ENCODE results near the gene ARID1B. TPM values are rescaled to one million over a fixed set of nuclear protein-coding genes. Genes with fewer than 3 reads are reported as not detected.

ARID1B gene
- total RNA-seq, 2 donors from 2014 or later, result 65.1 to 99.4 TPM

GRCh38 chr6:156844089-156844488 lies 66.9 kb downstream of the ARID1B start:
- Histone ChIP-seq H3K4me1 (replicated peaks) (peaks cover 6% of the 10 kb centered on the region), H3K27me3 (replicated peaks; ENCODE audit: insufficient read depth) (no peaks in the 10 kb centered on the region), H3K4me3 (no peak overlapping the region), H3K27ac (no peak overlapping the region), H3K36me3 (no peaks in the 10 kb centered on the region), H3K9me3 (no peaks in the 10 kb centered on the region)
- TF ChIP-seq POLR2AphosphoS5 (IDR thresholded peaks at IDR 0.05), result no peak
- no peak for TF ChIP-seq POLR2A (IDR thresholded peaks at IDR 0.05)
- TF ChIP-seq CTCF (IDR thresholded peaks at IDR 0.05), result no peak
- intact Hi-C loops (cut with DNase I), result no loop called here
- 57% methylated on average over 3 of the region's 3 CpGs for WGBS
- no peak for DNase-seq (ENCODE audit: low spot score)

GRCh38 chr6:156845454-156846155 lies 68.4 kb downstream of the ARID1B start:
- Histone ChIP-seq H3K27ac (no peak overlapping the region), H3K36me3 (no peaks in the 10 kb centered on the region), H3K4me3 (no peak overlapping the region), H3K4me1 (replicated peaks) (peaks cover 6% of the 10 kb centered on the region), H3K9me3 (no peaks in the 10 kb centered on the region), H3K27me3 (replicated peaks; ENCODE audit: insufficient read depth) (no peaks in the 10 kb centered on the region)
- intact Hi-C loops (cut with DNase I), result no loop called here
- no peak for DNase-seq (ENCODE audit: low spot score)
- TF ChIP-seq POLR2AphosphoS5 (IDR thresholded peaks at IDR 0.05) (no peak), CTCF (IDR thresholded peaks at IDR 0.05) (no peak)
- 92% methylated on average over 6 of the region's 6 CpGs for WGBS

GRCh38 chr6:156846845-156847599 lies 69.8 kb downstream of the ARID1B start:
- H3K36me3 ChIP-seq, result no peaks in the 10 kb centered on the region
- no peak for DNase-seq (ENCODE audit: low spot score)
- WGBS, result 52% methylated on average over 6 of the region's 6 CpGs
- no peak overlapping the region for H3K4me3 ChIP-seq
- peaks cover 12% of the 10 kb centered on the region for H3K4me1 ChIP-seq (replicated peaks)
- H3K27me3 ChIP-seq (replicated peaks; ENCODE audit: insufficient read depth), result no peaks in the 10 kb centered on the region
- intact Hi-C loops (cut with DNase I), result no loop called here
- H3K27ac ChIP-seq, result no peak overlapping the region
- TF ChIP-seq CTCF (IDR thresholded peaks at IDR 0.05), result no peak
- no peak for TF ChIP-seq POLR2A (IDR thresholded peaks at IDR 0.05)
- TF ChIP-seq POLR2AphosphoS5 (IDR thresholded peaks at IDR 0.05), result no peak
- no peaks in the 10 kb centered on the region for H3K9me3 ChIP-seq

- no peaks in the 10 kb centered on the region for H3K27me3 ChIP-seq (replicated peaks; ENCODE audit: insufficient read depth)
- no peak for TF ChIP-seq CTCF (IDR thresholded peaks at IDR 0.05)
- TF ChIP-seq POLR2AphosphoS5 (IDR thresholded peaks at IDR 0.05), result no peak
- TF ChIP-seq POLR2A (IDR thresholded peaks at IDR 0.05), result no peak
- H3K9me3 ChIP-seq, result no peaks in the 10 kb centered on the region
- H3K27ac ChIP-seq, result no peak overlapping the region
- peaks cover 12% of the 10 kb centered on the region for H3K4me1 ChIP-seq (replicated peaks)
- intact Hi-C loops (cut with DNase I), result no loop called here
- 70% methylated on average over 3 of the region's 3 CpGs for WGBS
- H3K36me3 ChIP-seq, result no peaks in the 10 kb centered on the region
- H3K4me3 ChIP-seq, result no peak overlapping the region
- DNase-seq (ENCODE audit: low spot score), result no peak
These were observed 70.9 kb downstream of the ARID1B start for GRCh38 chr6:156848123-156848522.

- intact Hi-C loops (cut with DNase I), result no loop called here
- Histone ChIP-seq H3K27ac (no peak overlapping the region), H3K4me1 (replicated peaks) (peaks cover 12% of the 10 kb centered on the region), H3K36me3 (no peaks in the 10 kb centered on the region), H3K9me3 (no peaks in the 10 kb centered on the region), H3K27me3 (replicated peaks; ENCODE audit: insufficient read depth) (no peaks in the 10 kb centered on the region), H3K4me3 (no peak overlapping the region)
- no peak for DNase-seq (ENCODE audit: low spot score)
- TF ChIP-seq CTCF (IDR thresholded peaks at IDR 0.05) (no peak), POLR2AphosphoS5 (IDR thresholded peaks at IDR 0.05) (no peak), POLR2A (IDR thresholded peaks at IDR 0.05) (no peak)
- WGBS, result 17% methylated on average over 5 of the region's 5 CpGs
These were observed 71.4 kb downstream of the ARID1B start for GRCh38 chr6:156848533-156848932.

Data from prostate gland (tissue), 2 donors.